Stimulated activated effector memory CD8-positive, alpha-beta T cell treated with anti-CD3 and anti-CD28 coated beads, Interleukin-12 subunit alpha, Interleukin-12 subunit beta, amount 100 ng/mL, for 72 hours (primary cell): ENCODE data around the gene NFKBIE.

ENCODE experiments used
- ATAC-seq: fragments of 150-1000 bp; cut with Tn5 transposase; 2 replicates; pipeline ENCODE4 v1.10.0; 2021
- DNase-seq, 2 donors: peaks; one replicate each; pipeline ENCODE4 v3.0.0; 2021 to 2022; ENCODE audit warnings: low spot score in 2 of 2
- H3K27ac Mint-ChIP-seq: one replicate; pipeline ENCODE4 v1.8.0; 2022; ENCODE audit warnings: mild to moderate bottlenecking, mixed read lengths
- H3K36me3 Mint-ChIP-seq: one replicate; pipeline ENCODE4 v1.8.0; 2022; ENCODE audit warnings: mild to moderate bottlenecking, mixed read lengths
- H3K4me1 Mint-ChIP-seq: one replicate; pipeline ENCODE4 v1.8.0; 2022; ENCODE audit warnings: mixed read lengths
- H3K4me3 Mint-ChIP-seq: one replicate; pipeline ENCODE4 v1.8.0; 2022; ENCODE audit warnings: mild to moderate bottlenecking, mixed read lengths
- H3K9me3 Mint-ChIP-seq: one replicate; pipeline ENCODE4 v1.8.0; 2022; ENCODE audit warnings: mixed read lengths

The NFKBIE gene

GRCh38 chr6:44258325-44258863 lies 7.0 kb downstream of the NFKBIE start:
- ATAC-seq (no peak), DNase-seq (no peak)
- Mint-ChIP-seq H3K36me3 (peaks cover 93% of the 10 kb centered on the region), H3K4me1 (peaks cover 81% of the 10 kb centered on the region), H3K4me3 (peak overlapping the region; percentile 88), H3K9me3 (no peaks in the 10 kb centered on the region), H3K27ac (peak overlapping the region; percentile 100)

GRCh38 chr6:44257753-44258324 lies 7.5 kb downstream of the NFKBIE start:
- peaks cover 81% of the 10 kb centered on the region for H3K4me1 Mint-ChIP-seq
- H3K4me3 Mint-ChIP-seq, result peak overlapping the region; percentile 88
- ATAC-seq (peak; percentile 3), DNase-seq (no peak)
- no peaks in the 10 kb centered on the region for H3K9me3 Mint-ChIP-seq
- H3K36me3 Mint-ChIP-seq, result peaks cover 98% of the 10 kb centered on the region
- peak overlapping the region; percentile 100 for H3K27ac Mint-ChIP-seq

DNA sequence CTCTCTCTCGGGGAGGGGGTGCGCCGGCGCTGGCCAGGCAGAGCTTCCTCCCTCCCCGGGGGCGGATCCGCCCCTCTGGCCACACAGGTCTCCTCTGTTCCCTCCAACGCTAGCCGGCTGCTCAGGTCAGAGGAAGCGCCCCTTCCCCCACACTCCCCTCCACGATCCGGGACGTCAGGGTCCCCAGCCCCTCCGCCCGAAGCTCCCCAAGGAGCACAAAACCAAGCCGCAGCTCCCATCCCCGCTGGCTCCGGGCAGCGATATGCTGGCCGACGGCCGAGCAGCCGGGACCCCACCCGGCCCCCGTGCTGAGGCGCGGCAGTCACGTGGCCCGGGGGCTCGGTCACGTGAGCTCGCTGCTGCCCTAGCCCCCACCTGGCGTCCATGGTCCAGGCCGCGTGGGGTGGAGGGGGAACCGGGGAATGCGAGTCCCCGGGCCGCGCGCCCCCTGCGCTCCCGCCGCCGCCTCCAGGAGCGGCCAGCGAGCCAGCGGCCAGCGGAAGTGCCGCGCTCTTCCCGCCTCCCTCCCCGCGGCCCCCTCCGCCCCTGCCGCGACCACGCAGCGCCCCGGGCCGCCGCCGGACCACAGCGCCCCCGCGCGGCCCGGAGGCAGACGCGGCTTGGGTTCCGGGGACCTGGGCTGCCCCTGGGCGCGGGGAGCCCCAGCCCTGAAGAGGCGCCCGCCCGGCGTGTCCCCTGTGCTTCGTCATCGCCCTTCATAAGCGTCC lies 8.2 kb downstream of the NFKBIE start, which contains the start of gene SLC35B2:
Gene SLC35B2, minus strand, starts transcription at position 504 of the 728 bp plus-strand sequence. Its CDS starts 118 bp downstream, at position 386.
- Mint-ChIP-seq H3K9me3 (no peaks in the 10 kb centered on the region), H3K4me3 (peak within 1 kb of the TSS; percentile 88), H3K27ac (peak within 1 kb of the TSS; percentile 100), H3K4me1 (peaks cover 81% of the 10 kb centered on the region), H3K36me3 (peaks cover 98% of the 10 kb centered on the region)
- DNase-seq, result peak; percentile 69 to 85
- ATAC-seq, result peak; percentile 78

GRCh38 chr6:44256775-44257024 lies 8.7 kb downstream of the NFKBIE start:
- Mint-ChIP-seq H3K27ac (peak overlapping the region; percentile 100), H3K36me3 (peaks cover 98% of the 10 kb centered on the region), H3K9me3 (no peaks in the 10 kb centered on the region), H3K4me1 (peaks cover 81% of the 10 kb centered on the region), H3K4me3 (peak overlapping the region; percentile 88)
- DNase-seq (no peak), ATAC-seq (peak; percentile 33)

GRCh38 chr6:44255871-44256774 lies 9.2 kb downstream of the NFKBIE start:
- peak overlapping the region; percentile 88 for H3K4me3 Mint-ChIP-seq
- H3K9me3 Mint-ChIP-seq, result no peaks in the 10 kb centered on the region
- peak; percentile 6 for ATAC-seq
- peaks cover 78% of the 10 kb centered on the region for H3K4me1 Mint-ChIP-seq
- DNase-seq, result peak in 1 of 2 donors; percentile 68
- H3K27ac Mint-ChIP-seq, result peak overlapping the region; percentile 100
- H3K36me3 Mint-ChIP-seq, result peaks cover 98% of the 10 kb centered on the region

DNA sequence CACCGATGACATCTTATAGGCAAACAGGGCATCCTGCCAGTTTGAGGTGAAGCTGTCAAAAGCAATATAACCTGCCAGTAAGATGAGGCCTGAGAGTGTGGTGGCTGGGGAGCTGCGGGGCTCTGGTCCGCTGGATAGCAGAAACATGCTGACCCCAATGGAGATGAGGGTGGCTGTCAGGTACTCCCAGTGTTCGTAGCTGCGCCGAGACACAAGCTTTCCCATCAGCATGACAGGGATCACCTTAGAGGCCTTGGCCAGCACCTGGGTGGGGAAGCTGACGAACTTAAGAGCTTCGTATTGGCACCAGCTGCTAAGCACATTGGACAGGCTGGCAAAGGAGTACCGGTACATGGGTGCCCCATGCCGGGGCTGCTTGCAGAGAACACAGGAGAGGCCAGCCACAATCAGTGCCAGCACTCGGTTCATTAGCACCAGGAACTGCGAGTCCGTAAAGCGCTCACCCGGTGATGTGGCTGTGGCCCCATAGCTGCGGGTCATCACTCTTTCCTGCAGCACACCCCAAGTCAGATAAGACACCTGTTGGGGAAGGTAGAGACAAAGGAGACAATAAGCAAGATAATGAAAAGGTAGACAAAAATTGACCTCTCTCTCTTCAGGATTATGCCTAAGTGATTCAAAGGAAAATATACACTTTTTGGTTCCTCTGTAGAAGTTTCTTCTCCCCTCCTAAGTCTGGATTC lies 10.1 kb downstream of the NFKBIE start:
- H3K4me3 Mint-ChIP-seq, result peak overlapping the region; percentile 88
- ATAC-seq (peak; percentile 1), DNase-seq (no peak)
- H3K27ac Mint-ChIP-seq, result peak overlapping the region; percentile 100
- H3K9me3 Mint-ChIP-seq, result no peaks in the 10 kb centered on the region
- H3K36me3 Mint-ChIP-seq, result peaks cover 98% of the 10 kb centered on the region
- H3K4me1 Mint-ChIP-seq, result peaks cover 80% of the 10 kb centered on the region

DNA sequence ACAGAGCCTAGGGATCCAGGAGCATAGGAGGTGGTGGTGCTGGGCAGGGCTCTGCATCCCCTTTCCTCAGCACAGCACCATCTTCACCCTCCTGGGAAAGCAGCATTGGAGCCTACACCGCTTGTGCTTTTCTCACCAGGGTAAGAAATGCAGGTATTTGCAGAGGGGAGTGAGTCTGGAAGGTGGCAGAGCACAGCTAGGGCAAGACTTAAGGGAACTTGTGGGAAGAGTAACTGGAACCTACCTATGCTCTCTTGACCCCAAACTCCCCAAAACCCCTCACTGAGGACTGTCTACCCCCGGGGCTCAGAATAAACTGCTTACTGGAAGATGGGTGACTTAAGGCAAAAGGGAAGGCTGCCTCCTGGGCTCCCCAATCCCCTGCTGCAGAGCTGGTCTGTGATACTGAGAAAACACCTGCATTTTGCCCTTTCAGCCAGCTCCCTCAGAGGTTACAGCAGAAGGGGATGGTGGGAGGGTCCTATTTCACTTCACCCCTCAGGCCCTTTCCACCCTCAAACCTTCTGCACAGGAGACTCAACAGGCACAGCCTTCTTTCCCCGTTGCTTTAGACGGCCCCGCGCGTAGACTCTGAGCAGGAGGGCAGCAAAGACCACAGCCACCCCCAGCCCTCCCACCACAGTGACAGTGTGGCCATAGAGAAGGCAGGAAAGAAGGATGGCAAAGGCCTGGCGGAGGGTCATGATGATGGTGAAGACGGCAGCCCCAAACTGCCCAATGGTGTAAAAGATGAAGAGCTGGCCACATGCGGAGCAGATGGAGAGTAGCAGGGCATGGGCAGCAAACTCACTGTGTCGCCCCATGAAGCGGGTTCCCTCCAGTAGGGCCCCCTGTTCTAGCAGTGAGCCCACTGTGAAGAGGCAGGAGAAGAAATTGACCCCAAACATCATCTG lies 10.9 kb downstream of the NFKBIE start:
- Mint-ChIP-seq H3K4me3 (peak overlapping the region; percentile 88), H3K27ac (peak overlapping the region; percentile 100), H3K36me3 (peaks cover 98% of the 10 kb centered on the region), H3K9me3 (no peaks in the 10 kb centered on the region), H3K4me1 (peaks cover 88% of the 10 kb centered on the region)
- peak; percentile 2 for ATAC-seq
- no peak for DNase-seq

DNA sequence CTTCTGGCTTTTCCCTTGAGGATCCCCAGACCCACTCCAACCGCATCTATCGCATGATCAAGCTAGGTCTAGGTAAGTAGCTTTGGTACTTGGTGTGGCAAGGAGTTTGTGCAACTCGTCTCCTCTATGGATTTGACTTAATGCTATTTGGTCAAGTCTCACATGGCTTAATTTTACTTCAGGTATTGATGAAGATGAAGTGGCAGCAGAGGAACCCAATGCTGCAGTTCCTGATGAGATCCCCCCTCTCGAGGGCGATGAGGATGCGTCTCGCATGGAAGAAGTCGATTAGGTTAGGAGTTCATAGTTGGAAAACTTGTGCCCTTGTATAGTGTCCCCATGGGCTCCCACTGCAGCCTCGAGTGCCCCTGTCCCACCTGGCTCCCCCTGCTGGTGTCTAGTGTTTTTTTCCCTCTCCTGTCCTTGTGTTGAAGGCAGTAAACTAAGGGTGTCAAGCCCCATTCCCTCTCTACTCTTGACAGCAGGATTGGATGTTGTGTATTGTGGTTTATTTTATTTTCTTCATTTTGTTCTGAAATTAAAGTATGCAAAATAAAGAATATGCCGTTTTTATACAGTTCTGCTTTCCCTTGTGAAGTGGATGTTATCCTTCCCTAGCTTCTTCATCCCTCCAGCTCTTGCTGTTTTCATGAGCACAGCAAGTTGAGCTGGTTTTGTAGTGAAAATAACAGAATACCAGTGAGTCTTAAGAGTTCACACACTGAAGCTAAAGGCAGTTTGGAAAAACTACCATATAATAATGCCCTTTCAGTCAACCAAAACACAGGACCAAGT lies 11.8 kb downstream of the NFKBIE start:
- no peak for ATAC-seq
- Mint-ChIP-seq H3K36me3 (peaks cover 98% of the 10 kb centered on the region), H3K27ac (peak overlapping the region; percentile 100), H3K4me1 (peaks cover 90% of the 10 kb centered on the region), H3K4me3 (peak overlapping the region; percentile 88), H3K9me3 (no peaks in the 10 kb centered on the region)
- DNase-seq, result peak; percentile 48 to 81

DNA sequence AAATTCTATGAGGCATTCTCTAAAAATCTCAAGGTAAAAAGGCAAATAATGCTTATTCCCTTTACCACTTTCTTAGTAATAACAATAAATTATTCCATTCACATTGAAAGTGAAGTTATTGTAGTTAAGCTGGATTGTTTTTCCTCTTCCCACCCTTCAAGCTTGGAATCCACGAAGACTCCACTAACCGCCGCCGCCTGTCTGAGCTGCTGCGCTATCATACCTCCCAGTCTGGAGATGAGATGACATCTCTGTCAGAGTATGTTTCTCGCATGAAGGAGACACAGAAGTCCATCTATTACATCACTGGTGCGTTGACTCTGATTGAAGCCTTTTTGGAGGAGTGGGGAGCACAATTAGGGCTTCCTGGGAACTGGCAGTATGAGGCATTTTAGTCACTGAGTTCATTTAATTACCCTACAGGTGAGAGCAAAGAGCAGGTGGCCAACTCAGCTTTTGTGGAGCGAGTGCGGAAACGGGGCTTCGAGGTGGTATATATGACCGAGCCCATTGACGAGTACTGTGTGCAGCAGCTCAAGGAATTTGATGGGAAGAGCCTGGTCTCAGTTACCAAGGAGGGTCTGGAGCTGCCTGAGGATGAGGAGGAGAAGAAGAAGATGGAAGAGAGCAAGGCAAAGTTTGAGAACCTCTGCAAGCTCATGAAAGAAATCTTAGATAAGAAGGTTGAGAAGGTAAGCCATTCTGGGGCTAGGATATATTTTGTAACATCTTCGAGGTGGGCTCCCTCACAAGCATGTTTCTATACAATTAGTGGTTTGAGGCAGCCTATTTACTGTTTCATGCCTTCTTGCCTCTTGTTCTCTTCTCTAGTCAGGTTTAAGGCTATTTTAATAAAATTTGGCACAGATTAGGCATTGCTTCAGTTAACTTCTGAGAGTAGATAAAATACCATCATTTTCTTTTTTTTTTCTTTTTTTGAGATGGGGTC lies 13.5 kb downstream of the NFKBIE start:
- Mint-ChIP-seq H3K36me3 (peaks cover 100% of the 10 kb centered on the region), H3K27ac (peak overlapping the region; percentile 100), H3K4me3 (peak overlapping the region; percentile 29), H3K4me1 (peaks cover 95% of the 10 kb centered on the region), H3K9me3 (no peaks in the 10 kb centered on the region)
- DNase-seq, result no peak
- no peak for ATAC-seq

DNA sequence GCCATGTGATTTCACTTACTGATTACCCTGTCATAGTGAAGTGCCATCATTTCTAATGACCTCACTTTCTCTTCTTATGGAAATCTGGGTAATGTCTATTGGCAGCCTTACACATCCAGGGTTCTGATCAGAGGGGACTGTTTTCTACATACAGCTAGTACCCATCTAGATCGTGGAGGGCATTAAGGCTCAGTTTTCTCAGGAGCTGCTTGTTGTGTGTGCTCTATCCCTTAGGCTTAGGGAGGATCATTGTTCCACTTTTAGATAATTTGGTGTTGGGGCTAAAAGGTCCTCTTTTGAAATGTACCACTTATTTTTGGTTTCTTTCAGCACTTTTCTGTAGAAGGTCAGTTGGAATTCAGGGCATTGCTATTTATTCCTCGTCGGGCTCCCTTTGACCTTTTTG lies 14.6 kb downstream of the NFKBIE start:
- Mint-ChIP-seq H3K4me1 (peaks cover 89% of the 10 kb centered on the region), H3K4me3 (peak overlapping the region; percentile 96), H3K36me3 (peaks cover 100% of the 10 kb centered on the region), H3K27ac (peak overlapping the region; percentile 100), H3K9me3 (no peaks in the 10 kb centered on the region)
- ATAC-seq (no peak), DNase-seq (no peak)

DNA sequence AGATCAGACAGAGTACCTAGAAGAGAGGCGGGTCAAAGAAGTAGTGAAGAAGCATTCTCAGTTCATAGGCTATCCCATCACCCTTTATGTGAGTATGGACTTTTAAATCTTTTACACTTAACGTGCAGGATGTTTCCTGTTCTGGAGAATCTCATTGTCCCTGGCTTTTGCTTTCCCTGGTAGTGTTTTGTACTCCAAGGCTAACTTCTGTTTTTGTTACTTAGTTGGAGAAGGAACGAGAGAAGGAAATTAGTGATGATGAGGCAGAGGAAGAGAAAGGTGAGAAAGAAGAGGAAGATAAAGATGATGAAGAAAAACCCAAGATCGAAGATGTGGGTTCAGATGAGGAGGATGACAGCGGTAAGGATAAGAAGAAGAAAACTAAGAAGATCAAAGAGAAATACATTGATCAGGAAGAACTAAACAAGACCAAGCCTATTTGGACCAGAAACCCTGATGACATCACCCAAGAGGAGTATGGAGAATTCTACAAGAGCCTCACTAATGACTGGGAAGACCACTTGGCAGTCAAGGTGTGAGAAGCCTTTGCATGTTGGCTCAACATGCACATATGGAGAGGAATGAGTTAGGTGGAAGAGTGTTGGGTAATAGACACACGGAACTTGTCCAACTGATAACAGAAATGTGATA lies 15.2 kb downstream of the NFKBIE start:
- peaks cover 100% of the 10 kb centered on the region for H3K36me3 Mint-ChIP-seq
- H3K4me1 Mint-ChIP-seq, result peaks cover 89% of the 10 kb centered on the region
- no peaks in the 10 kb centered on the region for H3K9me3 Mint-ChIP-seq
- DNase-seq (no peak), ATAC-seq (no peak)
- H3K4me3 Mint-ChIP-seq, result peak overlapping the region; percentile 96
- H3K27ac Mint-ChIP-seq, result peak overlapping the region; percentile 100

- Mint-ChIP-seq H3K4me3 (peak overlapping the region; percentile 96), H3K36me3 (peaks cover 92% of the 10 kb centered on the region), H3K4me1 (peaks cover 83% of the 10 kb centered on the region), H3K9me3 (no peaks in the 10 kb centered on the region), H3K27ac (peak overlapping the region; percentile 100)
- DNase-seq (no peak), ATAC-seq (no peak)
Measured at GRCh38 chr6:44249082-44249748, 16.1 kb downstream of the NFKBIE start.
